ENCODE results near the gene MAST3.

The MAST3 gene

DNA sequence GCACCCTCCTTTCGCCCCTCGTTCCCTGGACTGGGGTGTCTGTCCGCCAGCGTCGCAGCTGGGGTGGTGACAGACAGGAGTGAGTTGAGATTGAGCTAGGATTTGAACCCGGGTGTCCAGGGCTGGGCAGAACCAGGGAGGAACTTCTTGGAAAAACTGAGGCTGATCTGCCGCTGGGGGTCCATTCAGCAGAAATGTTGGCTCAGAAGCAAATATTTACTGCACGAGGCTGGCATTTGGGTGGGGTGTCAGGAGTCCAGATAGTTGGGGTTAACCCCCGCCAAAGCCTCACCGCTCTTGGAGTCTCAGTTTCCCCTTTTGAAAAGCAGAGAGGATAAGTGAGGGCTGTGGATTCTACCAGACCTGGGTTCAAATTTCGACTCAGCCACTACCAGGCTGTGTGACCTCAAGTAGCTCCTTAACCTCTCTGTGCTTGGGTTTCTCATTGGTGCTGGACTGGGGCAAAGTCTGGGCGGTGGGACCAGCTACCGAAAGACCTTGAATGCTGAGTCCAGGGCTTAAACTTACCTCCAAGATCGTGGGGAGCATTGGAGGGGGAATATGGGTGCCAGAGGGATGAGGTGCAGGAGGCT is 20.9 kb downstream of the MAST3 start:
- no peak for DNase-seq (ENCODE audit: low read depth)
- H3K4me3 ChIP-seq (ENCODE audit: low read depth, low read length): peak overlapping the region; percentile 81
- no peak for TF ChIP-seq CTCF (IDR thresholded peaks at IDR 0.05; ENCODE audit: low read depth, low read length, missing control alignments)

GRCh38 chr19:18119013-18119716 is 21.6 kb downstream of the MAST3 start:
- peak overlapping the region; percentile 81 for H3K4me3 ChIP-seq (ENCODE audit: low read depth, low read length)
- no peak for TF ChIP-seq CTCF (IDR thresholded peaks at IDR 0.05; ENCODE audit: low read depth, low read length, missing control alignments)
- DNase-seq (ENCODE audit: low read depth): no peak

- no peak for TF ChIP-seq CTCF (IDR thresholded peaks at IDR 0.05; ENCODE audit: low read depth, low read length, missing control alignments)
- peak overlapping the region; percentile 81 for H3K4me3 ChIP-seq (ENCODE audit: low read depth, low read length)
- DNase-seq (ENCODE audit: low read depth): no peak
Measured at GRCh38 chr19:18119717-18120105, 22.1 kb downstream of the MAST3 start.

DNA sequence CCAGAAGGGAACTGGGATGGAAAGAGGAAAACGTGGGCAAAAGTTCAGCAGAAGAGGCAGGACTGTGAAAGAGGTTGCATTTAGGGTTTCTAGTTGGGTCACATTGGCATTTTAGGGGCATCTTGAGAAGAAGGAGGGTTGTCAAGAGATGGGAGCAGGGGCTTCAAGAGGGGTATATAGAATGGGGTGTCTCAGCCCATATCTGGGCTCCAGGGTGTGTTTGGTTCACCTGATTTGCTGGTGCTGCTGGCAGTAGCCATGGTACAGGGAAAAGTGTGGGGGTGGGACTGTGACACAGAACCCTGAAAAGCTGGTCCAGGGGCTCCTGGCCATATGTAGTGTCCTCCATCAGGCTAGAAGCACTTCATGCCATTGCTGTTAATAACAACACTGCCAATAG is 22.5 kb downstream of the MAST3 start:
- no peak overlapping the region for H3K4me3 ChIP-seq (ENCODE audit: low read depth, low read length)
- TF ChIP-seq CTCF (IDR thresholded peaks at IDR 0.05; ENCODE audit: low read depth, low read length, missing control alignments): no peak
- DNase-seq (ENCODE audit: low read depth): no peak

DNA sequence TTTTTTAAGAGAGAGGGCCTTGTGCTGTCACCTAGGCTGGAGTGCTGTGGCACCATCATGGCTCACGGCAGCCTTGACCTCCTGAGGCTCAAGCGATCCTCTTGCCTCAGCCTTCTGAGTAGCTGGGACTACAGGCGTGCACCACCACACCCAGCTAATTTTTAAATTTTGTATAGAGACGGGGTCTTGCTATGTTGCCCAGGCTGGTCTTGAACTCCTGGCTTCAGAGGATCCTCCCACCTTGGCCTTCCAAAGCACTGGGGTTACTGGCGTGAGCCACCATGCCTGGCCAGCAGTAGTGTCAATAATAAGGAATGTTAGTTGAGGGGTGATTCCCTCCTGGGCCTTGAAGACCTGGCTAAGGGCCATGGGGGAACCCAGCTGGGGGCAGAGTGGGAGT is 23.6 kb downstream of the MAST3 start:
- no peak for DNase-seq (ENCODE audit: low read depth)
- TF ChIP-seq CTCF (IDR thresholded peaks at IDR 0.05; ENCODE audit: low read depth, low read length, missing control alignments): no peak
- H3K4me3 ChIP-seq (ENCODE audit: low read depth, low read length): no peak overlapping the region

DNA sequence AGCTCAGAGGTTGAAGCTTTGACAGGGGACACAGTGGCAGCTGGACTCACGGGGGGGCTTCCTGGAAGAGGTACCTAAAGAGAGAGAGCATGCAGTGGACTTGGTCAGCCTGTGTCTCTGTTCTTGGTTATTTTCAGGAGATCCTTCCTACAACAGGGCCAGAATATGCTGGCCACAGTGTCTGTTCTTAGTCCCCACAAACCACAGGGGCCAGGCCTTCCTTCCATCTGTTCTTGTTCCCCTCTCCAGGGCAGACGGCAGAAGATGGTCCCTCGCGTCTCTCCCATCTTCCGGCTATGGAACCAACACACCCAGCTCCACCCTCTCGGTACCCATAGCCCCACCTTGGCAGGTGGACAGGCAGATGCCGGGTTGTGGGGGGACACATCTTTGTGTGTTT is 24.8 kb downstream of the MAST3 start:
- H3K4me3 ChIP-seq (ENCODE audit: low read depth, low read length): no peak overlapping the region
- TF ChIP-seq CTCF (IDR thresholded peaks at IDR 0.05; ENCODE audit: low read depth, low read length, missing control alignments): no peak
- DNase-seq (ENCODE audit: low read depth): no peak
